HG03469 (cell line): ENCODE data around the gene LEPROT.

Experiments used
- ATAC-seq: cut with Tn5 transposase; IDR thresholded peaks from one replicate; pipeline ENCODE4 v1.9.1; 2021; ENCODE audit warnings: mild to moderate bottlenecking, moderate library complexity, moderate number of reproducible peaks; ENCODE audit not compliant: unreplicated experiment

Gene LEPROT

DNA sequence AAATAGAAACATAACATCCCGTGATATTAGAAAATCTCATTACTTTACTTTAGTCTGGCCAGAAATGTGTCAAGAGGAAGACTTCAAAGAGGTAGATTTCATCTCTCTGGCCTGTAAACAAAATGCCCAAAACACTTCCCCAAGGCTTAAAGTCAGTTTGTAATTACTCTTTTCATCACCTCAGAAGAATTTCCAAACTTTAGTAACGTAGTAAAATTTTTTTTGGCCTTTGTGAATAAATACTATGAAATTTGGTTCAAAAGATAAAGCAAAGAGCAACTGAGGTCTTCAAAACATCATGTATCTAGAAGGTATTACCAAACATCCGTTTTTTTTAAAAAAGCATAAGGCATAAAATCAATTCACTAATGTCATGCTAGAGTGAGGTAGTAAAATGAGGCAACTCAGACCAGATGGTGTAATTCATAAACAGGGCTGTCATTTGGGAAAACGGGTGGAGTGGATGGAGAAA lies 51.4 kb downstream of the LEPROT start:
- no peak for ATAC-seq

- no peak for ATAC-seq
Observed at GRCh38 chr1:65476327-65476726, 55.9 kb downstream of the LEPROT start.

- ATAC-seq: no peak
Observed at GRCh38 chr1:65477414-65478378, 57.2 kb downstream of the LEPROT start.

DNA sequence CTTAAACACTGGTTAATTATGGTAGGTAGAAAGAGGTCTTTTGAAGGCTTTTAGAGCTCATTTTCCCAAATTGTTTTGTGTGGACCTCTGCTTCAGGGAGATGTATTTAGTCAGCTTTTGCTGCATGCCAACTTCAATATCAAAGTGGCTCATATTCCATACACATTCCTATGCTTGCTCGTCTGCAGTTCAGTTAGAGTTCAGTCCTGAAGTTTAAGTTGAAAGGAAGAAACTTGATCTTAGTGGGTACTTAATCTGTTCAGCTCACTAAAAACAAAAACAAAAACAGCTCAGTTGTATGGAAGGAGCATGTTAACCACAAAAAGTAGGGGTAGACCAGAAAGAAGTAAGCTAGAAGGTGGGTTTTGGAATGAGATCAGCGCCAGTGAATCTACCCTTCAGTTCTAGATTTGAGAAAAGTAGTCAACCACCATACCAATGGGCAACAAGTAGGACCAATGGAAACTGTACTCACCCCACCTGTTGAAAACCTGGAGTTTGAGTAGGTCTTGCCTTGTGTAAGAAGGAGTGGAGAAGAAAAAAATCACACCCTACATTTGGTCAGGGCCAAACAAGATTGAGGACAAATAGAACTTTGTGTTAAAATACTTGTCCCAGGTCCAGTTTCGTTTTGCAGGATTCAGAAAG lies 58.0 kb downstream of the LEPROT start:
- ATAC-seq: no peak

DNA sequence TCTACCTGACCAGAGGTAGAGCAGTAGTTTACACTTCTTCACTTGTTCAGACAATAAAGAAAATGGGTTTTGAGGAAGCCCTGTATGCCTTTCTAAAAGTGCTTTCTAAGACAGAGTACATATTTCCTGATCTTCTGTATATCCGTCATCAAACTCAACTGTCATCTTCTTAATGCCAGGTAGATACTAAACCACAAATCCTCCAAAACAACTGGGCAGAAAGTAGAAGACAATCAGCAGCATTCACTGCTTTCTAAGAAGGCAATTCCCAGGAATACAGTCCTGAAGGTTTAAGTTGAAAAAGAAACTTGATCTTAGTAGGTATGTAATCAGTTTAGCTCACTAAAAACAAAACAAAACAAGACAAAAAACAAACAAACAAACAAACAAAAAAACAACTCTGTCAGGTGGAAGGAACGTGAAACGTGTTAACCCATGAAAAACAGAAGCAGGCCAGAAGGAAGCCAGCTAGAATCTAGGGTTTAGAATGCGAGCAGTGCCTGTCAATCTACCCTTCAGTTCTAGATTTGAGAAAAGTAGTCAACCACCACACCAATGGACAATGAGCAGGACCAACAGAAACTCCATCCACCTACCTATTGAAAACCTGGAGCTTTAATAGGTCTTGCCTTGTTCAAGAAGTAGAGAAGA lies 59.2 kb downstream of the LEPROT start:
- no peak for ATAC-seq

DNA sequence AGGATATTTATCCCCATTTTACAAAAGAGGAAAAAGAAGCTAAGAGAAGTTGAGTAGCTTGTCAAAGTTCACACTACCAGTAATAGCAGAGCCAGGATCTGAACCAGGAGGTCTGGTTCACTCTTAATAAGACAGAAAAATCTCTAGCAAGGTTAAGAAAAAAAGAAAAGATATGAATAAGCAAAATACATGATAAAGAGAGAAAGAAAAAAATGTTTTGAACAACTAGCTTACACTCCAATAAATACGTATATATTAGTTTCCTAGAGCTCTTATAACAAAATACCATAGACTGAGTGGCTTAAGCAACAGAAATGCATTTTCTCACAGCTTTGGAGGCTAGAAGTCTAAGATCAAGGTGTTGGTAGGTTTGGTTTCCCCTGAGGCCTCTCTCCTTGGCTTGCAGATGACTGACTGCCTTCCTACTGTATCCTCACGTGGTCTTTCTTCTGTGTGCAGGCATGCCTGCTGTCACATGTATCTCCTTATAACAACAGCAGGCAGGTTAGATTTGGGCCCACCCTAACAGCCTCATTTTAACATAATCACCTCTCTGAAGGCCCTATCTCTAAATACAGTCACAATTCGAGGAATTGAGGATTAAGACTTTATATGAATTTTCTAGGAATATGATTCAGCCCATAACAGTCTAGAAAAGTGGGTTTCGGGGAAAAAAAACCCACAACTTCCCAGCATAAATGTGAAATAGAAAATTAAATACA lies 60.4 kb downstream of the LEPROT start:
- no peak for ATAC-seq

- no peak for ATAC-seq
Observed at GRCh38 chr1:65483993-65484754, 63.7 kb downstream of the LEPROT start.
